K562 (cell line): ENCODE measurements around the gene CDKN2C. TPM values are rescaled to one million over a fixed set of nuclear protein-coding genes. Genes with fewer than 3 reads are reported as not detected.
A peak's percentile ranks its signal among the peaks of the same experiment; 100 is the strongest.

Source experiments
- ERF ChIP-seq: fragments of 450-650 bp; formaldehyde crosslinking; IDR thresholded peaks from 2 replicates; pipeline ENCODE4 v1.4.0; 2020; ENCODE audit warnings: mild to moderate bottlenecking, mixed read lengths
- GTF2E2 ChIP-seq: fragments of 200-800 bp; sonication (Bioruptor generic); IDR thresholded peaks from 2 replicates; pipeline ENCODE4 v1.6.1; 2016; ENCODE audit warnings: missing genetic modification characterization, missing compliant biosample characterization
- HSF4 ChIP-seq: fragments of 250-450 bp; sonication (Bioruptor Pico); IDR thresholded peaks from 2 replicates; pipeline ENCODE4 v2.1.2; 2022; ENCODE audit warnings: mild to moderate bottlenecking, moderate library complexity, borderline replicate concordance
- MYC ChIP-seq, 2 experiments: fragments of 250-450 bp in 1 of 2; sonication (Bioruptor Pico) in 1 of 2; IDR thresholded peaks; 2 replicates each; pipeline versions ENCODE4 v1.5.1 to v1.6.1; 2012 to 2021; ENCODE audit warnings: low read depth in 2 of 2, borderline replicate concordance in 1 of 2, improper control_type of control experiment in 1 of 2, low read length in 1 of 2, mild to moderate bottlenecking in 1 of 2, moderate library complexity in 1 of 2
- PCBP1 ChIP-seq: fragments of 200-400 bp; formaldehyde crosslinking; IDR thresholded peaks from 2 replicates; pipeline ENCODE4 v1.6.1; 2018; ENCODE audit warnings: mild to moderate bottlenecking, low read depth, low read length; ENCODE audit not compliant: poor library complexity, severe bottlenecking
- PHB ChIP-seq: fragments of 250-450 bp; sonication (Bioruptor Pico); IDR thresholded peaks from 2 replicates; pipeline ENCODE4 v1.5.0; 2021
- POLR3G ChIP-seq: IDR thresholded peaks from 2 replicates; pipeline ENCODE4 v1.6.1; 2011; ENCODE audit not compliant: insufficient read length, insufficient replicate concordance; ENCODE audit errors: extremely low read depth
- PTBP1 ChIP-seq: fragments of 200-400 bp; formaldehyde crosslinking; IDR thresholded peaks from 2 replicates; pipeline ENCODE4 v1.6.1; 2017; ENCODE audit warnings: low read depth, low read length
- SAFB2 ChIP-seq: fragments of 200-400 bp; formaldehyde crosslinking; IDR thresholded peaks from 2 replicates; pipeline ENCODE4 v1.6.1; 2018; ENCODE audit warnings: borderline replicate concordance, low read length, low read depth, moderate library complexity; ENCODE audit not compliant: severe bottlenecking
- ZNF23 ChIP-seq: fragments of 250-450 bp; sonication (Bioruptor Pico); IDR thresholded peaks from 2 replicates; pipeline ENCODE4 v1.4.0; 2020; ENCODE audit warnings: mild to moderate bottlenecking
- ZNF57 ChIP-seq: fragments of 450-650 bp; formaldehyde crosslinking; IDR thresholded peaks from 2 replicates; pipeline ENCODE4 v1.4.0; 2020; ENCODE audit warnings: mild to moderate bottlenecking, moderate library complexity
- ZNF76 ChIP-seq: fragments of 250-450 bp; sonication (Bioruptor Pico); IDR thresholded peaks from 2 replicates; pipeline ENCODE4 v1.4.0; 2020; ENCODE audit warnings: mild to moderate bottlenecking, moderate library complexity, borderline replicate concordance
- polyA plus RNA-seq, 8 experiments: library from polyadenylated mRNA; depleted of rRNA in 4 of 8; stranded (reverse) in 5 of 8; unstranded in 3 of 8; fragments of >200 nt; fragmentation: Nextera tagmentation in 2 of 8; fragmentation: Illumina TruSeq in 1 of 8; extraction: Ambion mirVana in 2 of 8; extraction: Trizol in 1 of 8; gene quantifications; 2 replicates each; pipeline versions ENCODE4 v1.2.1 to v1.2.3, GENCODE V29; 2011 to 2014; ENCODE audit warnings: inconsistent platforms in 1 of 8, missing spikeins in 1 of 8
- total RNA-seq, 7 experiments: library from RNA; depleted of rRNA in 6 of 7; stranded (reverse); fragments of >200 nt in 6 of 7; fragmentation: Illumina TruSeq in 2 of 7; extraction: Trizol in 2 of 7; gene quantifications; 2 replicates each; pipeline versions ENCODE4 v1.2.1 to v1.2.3, GENCODE V29; 2011 to 2021; ENCODE audit warnings: low replicate concordance in 1 of 7
- TF ChIP-seq, protein P1 (sequence below), 2 experiments: fragments of 450-650 bp in 1 of 2; sonication (generic) in 1 of 2; formaldehyde crosslinking; conservative IDR thresholded peaks; 2 replicates each; pipeline versions ENCODE4 v1.4.0 to v1.8.1; 2020 to 2022; ENCODE audit warnings: mild to moderate bottlenecking in 1 of 2, missing genetic modification reagents in 1 of 2
- TF ChIP-seq, protein P2 (sequence below): sonication (generic); formaldehyde crosslinking; IDR thresholded peaks from 2 replicates; pipeline ENCODE4 v1.8.0; 2022; ENCODE audit warnings: missing genetic modification reagents, mild to moderate bottlenecking, moderate library complexity, borderline replicate concordance
- TF ChIP-seq, protein P3 (sequence below): fragments of 250-450 bp; sonication (Bioruptor Pico); IDR thresholded peaks from 2 replicates; pipeline ENCODE4 v1.5.0; 2022; ENCODE audit warnings: mild to moderate bottlenecking
- TF ChIP-seq, protein P4 (sequence below): fragments of 450-650 bp; IDR thresholded peaks from one replicate; pipeline ENCODE4 v1.6.1; 2018; ENCODE audit warnings: mild to moderate bottlenecking, moderate library complexity; ENCODE audit not compliant: partially characterized antibody
- TF ChIP-seq, protein P5 (sequence below), 2 experiments: IDR thresholded peaks; 2 replicates each; pipeline ENCODE4 v1.6.1; 2011; ENCODE audit warnings: borderline replicate concordance in 1 of 2, control low read depth in 1 of 2, low read depth in 1 of 2, low read length in 1 of 2, mild to moderate bottlenecking in 1 of 2, mixed read lengths in 1 of 2, moderate library complexity in 1 of 2; ENCODE audit not compliant: insufficient read depth in 1 of 2, insufficient read length in 1 of 2, poor library complexity in 1 of 2, severe bottlenecking in 1 of 2; ENCODE audit errors: extremely low read depth in 1 of 2
- TF ChIP-seq, protein P6 (sequence below): sonication (generic); formaldehyde crosslinking; IDR thresholded peaks from 2 replicates; pipeline ENCODE4 v1.8.0; 2022; ENCODE audit warnings: mild to moderate bottlenecking, low read depth, missing genetic modification reagents

CDKN2C gene
- total and polyA plus RNA-seq, 9 of the 15 experiments (the other 6 are each of a cell fraction or from before 2014, with no cell fraction given) = 11.9 to 74.3 (median 45.9) TPM

DNA sequence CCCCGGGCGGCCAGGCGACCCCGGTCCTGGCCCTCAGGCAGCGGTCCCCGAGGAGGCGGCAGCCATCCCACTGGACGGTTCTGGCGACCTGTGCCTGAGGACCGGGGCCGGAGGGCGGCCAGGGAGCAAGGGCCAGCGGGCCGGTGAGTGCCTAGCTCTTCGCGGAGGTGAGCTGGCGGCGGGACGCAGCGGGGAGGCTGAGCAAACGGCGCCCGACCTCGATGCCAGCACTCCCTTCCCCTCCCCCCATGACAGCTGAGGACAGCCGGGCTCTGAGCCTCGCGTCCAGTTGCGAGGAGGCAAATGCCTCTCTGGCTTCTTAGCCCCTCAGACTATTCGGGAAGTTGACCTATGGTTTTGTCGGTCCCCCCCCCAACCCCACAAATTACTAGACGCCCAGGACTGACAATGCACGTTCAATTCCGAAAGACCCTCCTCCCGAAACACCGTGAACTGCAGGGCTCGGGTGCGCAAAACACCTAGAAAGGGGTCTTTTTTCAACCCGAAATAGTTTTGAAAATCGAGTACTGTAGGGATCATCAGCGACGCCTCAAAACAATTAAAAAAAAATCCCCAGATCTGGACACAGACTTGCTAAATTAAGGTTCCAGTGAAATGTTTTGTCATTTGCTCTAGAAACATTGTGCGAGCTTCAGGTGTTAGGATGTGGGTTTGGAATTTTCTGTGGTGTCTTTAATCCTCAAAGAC, 8.3 kb downstream of the CDKN2C start (continued):
- TF ChIP-seq, protein P1, sequence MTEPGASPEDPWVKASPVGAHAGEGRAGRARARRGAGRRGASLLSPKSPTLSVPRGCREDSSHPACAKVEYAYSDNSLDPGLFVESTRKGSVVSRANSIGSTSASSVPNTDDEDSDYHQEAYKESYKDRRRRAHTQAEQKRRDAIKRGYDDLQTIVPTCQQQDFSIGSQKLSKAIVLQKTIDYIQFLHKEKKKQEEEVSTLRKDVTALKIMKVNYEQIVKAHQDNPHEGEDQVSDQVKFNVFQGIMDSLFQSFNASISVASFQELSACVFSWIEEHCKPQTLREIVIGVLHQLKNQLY (CRISPR knock-in tag; conservative IDR thresholded peaks at IDR 0.05) = no peak
- TF ChIP-seq PCBP1 = no peak
- TF ChIP-seq GTF2E2 = peak; percentile 42
- no peak for TF ChIP-seq ZNF23 (CRISPR knock-in tag)
- TF ChIP-seq, protein P2, sequence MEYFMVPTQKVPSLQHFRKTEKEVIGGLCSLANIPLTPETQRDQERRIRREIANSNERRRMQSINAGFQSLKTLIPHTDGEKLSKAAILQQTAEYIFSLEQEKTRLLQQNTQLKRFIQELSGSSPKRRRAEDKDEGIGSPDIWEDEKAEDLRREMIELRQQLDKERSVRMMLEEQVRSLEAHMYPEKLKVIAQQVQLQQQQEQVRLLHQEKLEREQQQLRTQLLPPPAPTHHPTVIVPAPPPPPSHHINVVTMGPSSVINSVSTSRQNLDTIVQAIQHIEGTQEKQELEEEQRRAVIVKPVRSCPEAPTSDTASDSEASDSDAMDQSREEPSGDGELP (CRISPR knock-in tag) = peak; percentile 89
- no peak; the same call in 1 of the 2 replicates for TF ChIP-seq MYC (IDR thresholded peaks at IDR 0.05; ENCODE audit: low read depth, low read length)
- no peak for TF ChIP-seq MYC (CRISPR knock-in tag; IDR thresholded peaks at IDR 0.05; ENCODE audit: borderline replicate concordance, low read depth)
- no peak; the same call in 1 of the 2 replicates for TF ChIP-seq PTBP1
- TF ChIP-seq ZNF57 (CRISPR knock-in tag) = 0 out of 2 replicates have a peak, but pooled peaks have one; percentile 2
- TF ChIP-seq HSF4 = no peak
- TF ChIP-seq ERF (CRISPR knock-in tag) = no peak
- TF ChIP-seq, protein P3, sequence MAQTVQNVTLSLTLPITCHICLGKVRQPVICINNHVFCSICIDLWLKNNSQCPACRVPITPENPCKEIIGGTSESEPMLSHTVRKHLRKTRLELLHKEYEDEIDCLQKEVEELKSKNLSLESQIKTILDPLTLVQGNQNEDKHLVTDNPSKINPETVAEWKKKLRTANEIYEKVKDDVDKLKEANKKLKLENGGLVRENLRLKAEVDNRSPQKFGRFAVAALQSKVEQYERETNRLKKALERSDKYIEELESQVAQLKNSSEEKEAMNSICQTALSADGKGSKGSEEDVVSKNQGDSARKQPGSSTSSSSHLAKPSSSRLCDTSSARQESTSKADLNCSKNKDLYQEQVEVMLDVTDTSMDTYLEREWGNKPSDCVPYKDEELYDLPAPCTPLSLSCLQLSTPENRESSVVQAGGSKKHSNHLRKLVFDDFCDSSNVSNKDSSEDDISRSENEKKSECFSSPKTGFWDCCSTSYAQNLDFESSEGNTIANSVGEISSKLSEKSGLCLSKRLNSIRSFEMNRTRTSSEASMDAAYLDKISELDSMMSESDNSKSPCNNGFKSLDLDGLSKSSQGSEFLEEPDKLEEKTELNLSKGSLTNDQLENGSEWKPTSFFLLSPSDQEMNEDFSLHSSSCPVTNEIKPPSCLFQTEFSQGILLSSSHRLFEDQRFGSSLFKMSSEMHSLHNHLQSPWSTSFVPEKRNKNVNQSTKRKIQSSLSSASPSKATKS (CRISPR knock-in tag) = no peak
- TF ChIP-seq SAFB2 = no peak
- TF ChIP-seq ZNF76 = no peak
- TF ChIP-seq POLR3G = no peak
- no peak for TF ChIP-seq PHB (CRISPR knock-in tag)
- TF ChIP-seq, protein P4, sequence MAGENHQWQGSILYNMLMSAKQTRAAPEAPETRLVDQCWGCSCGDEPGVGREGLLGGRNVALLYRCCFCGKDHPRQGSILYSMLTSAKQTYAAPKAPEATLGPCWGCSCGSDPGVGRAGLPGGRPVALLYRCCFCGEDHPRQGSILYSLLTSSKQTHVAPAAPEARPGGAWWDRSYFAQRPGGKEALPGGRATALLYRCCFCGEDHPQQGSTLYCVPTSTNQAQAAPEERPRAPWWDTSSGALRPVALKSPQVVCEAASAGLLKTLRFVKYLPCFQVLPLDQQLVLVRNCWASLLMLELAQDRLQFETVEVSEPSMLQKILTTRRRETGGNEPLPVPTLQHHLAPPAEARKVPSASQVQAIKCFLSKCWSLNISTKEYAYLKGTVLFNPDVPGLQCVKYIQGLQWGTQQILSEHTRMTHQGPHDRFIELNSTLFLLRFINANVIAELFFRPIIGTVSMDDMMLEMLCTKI = no peak
- TF ChIP-seq, protein P5, sequence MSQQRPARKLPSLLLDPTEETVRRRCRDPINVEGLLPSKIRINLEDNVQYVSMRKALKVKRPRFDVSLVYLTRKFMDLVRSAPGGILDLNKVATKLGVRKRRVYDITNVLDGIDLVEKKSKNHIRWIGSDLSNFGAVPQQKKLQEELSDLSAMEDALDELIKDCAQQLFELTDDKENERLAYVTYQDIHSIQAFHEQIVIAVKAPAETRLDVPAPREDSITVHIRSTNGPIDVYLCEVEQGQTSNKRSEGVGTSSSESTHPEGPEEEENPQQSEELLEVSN (IDR thresholded peaks at IDR 0.05; ENCODE audit: borderline replicate concordance in 1 of 2, extremely low read depth in 1 of 2, insufficient read depth in 1 of 2, insufficient read length in 1 of 2, low read depth in 1 of 2, low read length in 1 of 2, poor library complexity in 1 of 2, severe bottlenecking in 1 of 2) = peak in 1 of 2 experiments; percentile 47
- TF ChIP-seq, protein P6, sequence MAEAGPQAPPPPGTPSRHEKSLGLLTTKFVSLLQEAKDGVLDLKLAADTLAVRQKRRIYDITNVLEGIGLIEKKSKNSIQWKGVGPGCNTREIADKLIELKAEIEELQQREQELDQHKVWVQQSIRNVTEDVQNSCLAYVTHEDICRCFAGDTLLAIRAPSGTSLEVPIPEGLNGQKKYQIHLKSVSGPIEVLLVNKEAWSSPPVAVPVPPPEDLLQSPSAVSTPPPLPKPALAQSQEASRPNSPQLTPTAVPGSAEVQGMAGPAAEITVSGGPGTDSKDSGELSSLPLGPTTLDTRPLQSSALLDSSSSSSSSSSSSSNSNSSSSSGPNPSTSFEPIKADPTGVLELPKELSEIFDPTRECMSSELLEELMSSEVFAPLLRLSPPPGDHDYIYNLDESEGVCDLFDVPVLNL = 0 out of 2 replicates have a peak, but pooled peaks have one; percentile 32
